Natural killer cell (primary cell): Measurements from ENCODE around the gene TRPC5OS. TPM values are rescaled to one million over a fixed set of nuclear protein-coding genes. Genes with fewer than 3 reads are reported as not detected.

ENCODE experiments used
- ATAC-seq, 3 donors: fragments of 150-1000 bp in 2 of 3; fragments of 200-7000 bp in 1 of 3; cut with Tn5 transposase; 1 replicate in 1 of 3; 2 replicates in 2 of 3; pipeline ENCODE4 v1.10.0; 2021; ENCODE audit warnings: mild to moderate bottlenecking in 2 of 3, moderate library complexity in 2 of 3
- DNase-seq, 2 donors: peaks; one replicate each; pipeline versions ENCODE4 v3.0.0 to v3.0.0-alpha.2; 2013 to 2021; ENCODE audit warnings: mixed read lengths in 1 of 2
- H3K27ac ChIP-seq: one replicate; pipeline ENCODE4 v1.5.1; 2013; ENCODE audit warnings: mild to moderate bottlenecking, low read length
- H3K27me3 ChIP-seq: one replicate; pipeline ENCODE4 v1.6.1; 2013; ENCODE audit warnings: low read length; ENCODE audit not compliant: control insufficient read depth, insufficient read depth
- H3K36me3 ChIP-seq: one replicate; pipeline ENCODE4 v1.6.1; 2013; ENCODE audit warnings: low read length; ENCODE audit not compliant: control insufficient read depth, insufficient read depth
- H3K4me1 ChIP-seq: one replicate; pipeline ENCODE4 v1.6.1; 2013; ENCODE audit warnings: low read length; ENCODE audit not compliant: control insufficient read depth, insufficient read depth
- H3K4me3 ChIP-seq: one replicate; pipeline ENCODE4 v1.5.1; 2013; ENCODE audit warnings: low read length
- H3K9me3 ChIP-seq: one replicate; pipeline ENCODE4 v1.6.1; 2013; ENCODE audit warnings: low read length; ENCODE audit not compliant: control insufficient read depth, insufficient read depth
- H3K27ac Mint-ChIP-seq, 2 donors: one replicate each; pipeline ENCODE4 v1.8.0; 2022; ENCODE audit warnings: mild to moderate bottlenecking in 2 of 2, mixed read lengths in 2 of 2, moderate library complexity in 1 of 2
- H3K27me3 Mint-ChIP-seq, 2 donors: one replicate each; pipeline ENCODE4 v1.8.0; 2022; ENCODE audit warnings: low read depth in 2 of 2, mixed read lengths in 2 of 2
- H3K36me3 Mint-ChIP-seq: one replicate; pipeline ENCODE4 v1.8.0; 2022; ENCODE audit warnings: mixed read lengths
- H3K4me1 Mint-ChIP-seq, 2 donors: one replicate each; pipeline ENCODE4 v1.8.0; 2022; ENCODE audit warnings: mixed read lengths in 2 of 2
- H3K4me3 Mint-ChIP-seq: one replicate; pipeline ENCODE4 v1.8.0; 2022; ENCODE audit warnings: mild to moderate bottlenecking, moderate library complexity, mixed read lengths
- H3K9me3 Mint-ChIP-seq, 2 donors: one replicate each; pipeline ENCODE4 v1.8.0; 2022; ENCODE audit warnings: mixed read lengths in 2 of 2
- WGBS: methylation state at CpG from one replicate; pipeline ENCODE4 v1.1.7; 2013; ENCODE audit warnings: missing lambda C conversion rate; ENCODE audit not compliant: insufficient coverage; 5-methylcytosine and 5-hydroxymethylcytosine counted together
- intact Hi-C: fragments of 100-400 bp; cut with micrococcal nuclease; formaldehyde crosslinking; loops from one replicate; pipeline ENCODE4 v1.14.2; 2022
- total RNA-seq, 4 donors: library from RNA; stranded (reverse); fragments of 120-200 nt in 1 of 4; gene quantifications; one replicate each; pipeline versions ENCODE4 v1.2.3 to v1.2.4, GENCODE V29; 2013 to 2022
- TF ChIP-seq, protein P1 (sequence below): fragments of 200-600 bp; IDR thresholded peaks from one replicate; pipeline ENCODE4 v1.8.0; 2022; ENCODE audit warnings: antibody characterized with exemption

TRPC5OS gene
- total RNA-seq, 3 donors from 2014 or later (not counting 1 experiment from before 2014, with no cell fraction given): not detected

GRCh38 chrX:111837197-111837596 is 38.8 kb upstream of the TRPC5OS start:
- Histone ChIP-seq H3K27ac (no peak overlapping the region), H3K36me3 (no peaks in the 10 kb centered on the region), H3K9me3 (no peaks in the 10 kb centered on the region), H3K4me1 (no peaks in the 10 kb centered on the region), H3K4me3 (no peak overlapping the region), H3K27me3 (no peaks in the 10 kb centered on the region)
- H3K36me3 Mint-ChIP-seq: no peaks in the 10 kb centered on the region
- H3K9me3 Mint-ChIP-seq: no peaks in the 10 kb centered on the region
- ATAC-seq (no peak), DNase-seq (no peak)
- H3K27me3 Mint-ChIP-seq: peaks cover 0 to 7% of the 10 kb centered on the region in 2 donors
- TF ChIP-seq, protein P1, sequence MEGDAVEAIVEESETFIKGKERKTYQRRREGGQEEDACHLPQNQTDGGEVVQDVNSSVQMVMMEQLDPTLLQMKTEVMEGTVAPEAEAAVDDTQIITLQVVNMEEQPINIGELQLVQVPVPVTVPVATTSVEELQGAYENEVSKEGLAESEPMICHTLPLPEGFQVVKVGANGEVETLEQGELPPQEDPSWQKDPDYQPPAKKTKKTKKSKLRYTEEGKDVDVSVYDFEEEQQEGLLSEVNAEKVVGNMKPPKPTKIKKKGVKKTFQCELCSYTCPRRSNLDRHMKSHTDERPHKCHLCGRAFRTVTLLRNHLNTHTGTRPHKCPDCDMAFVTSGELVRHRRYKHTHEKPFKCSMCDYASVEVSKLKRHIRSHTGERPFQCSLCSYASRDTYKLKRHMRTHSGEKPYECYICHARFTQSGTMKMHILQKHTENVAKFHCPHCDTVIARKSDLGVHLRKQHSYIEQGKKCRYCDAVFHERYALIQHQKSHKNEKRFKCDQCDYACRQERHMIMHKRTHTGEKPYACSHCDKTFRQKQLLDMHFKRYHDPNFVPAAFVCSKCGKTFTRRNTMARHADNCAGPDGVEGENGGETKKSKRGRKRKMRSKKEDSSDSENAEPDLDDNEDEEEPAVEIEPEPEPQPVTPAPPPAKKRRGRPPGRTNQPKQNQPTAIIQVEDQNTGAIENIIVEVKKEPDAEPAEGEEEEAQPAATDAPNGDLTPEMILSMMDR: no peak
- intact Hi-C loops: no loop called here
- 88% methylated on average over 1 of the region's 1 CpG for WGBS
- no peaks in the 10 kb centered on the region for H3K4me1 Mint-ChIP-seq
- no peak overlapping the region for H3K27ac Mint-ChIP-seq
- H3K4me3 Mint-ChIP-seq: no peak overlapping the region

GRCh38 chrX:111847491-111848133 is 28.4 kb upstream of the TRPC5OS start:
- no peak overlapping the region for H3K27ac ChIP-seq
- 31% methylated on average over 3 of the region's 4 CpGs for WGBS
- DNase-seq: no peak
- H3K36me3 Mint-ChIP-seq: no peaks in the 10 kb centered on the region
- no peaks in the 10 kb centered on the region for H3K4me1 Mint-ChIP-seq
- no peak overlapping the region for H3K4me3 Mint-ChIP-seq
- no peaks in the 10 kb centered on the region for H3K36me3 ChIP-seq
- ATAC-seq: no peak
- H3K4me1 ChIP-seq: no peaks in the 10 kb centered on the region
- no peak overlapping the region for H3K4me3 ChIP-seq
- no peaks in the 10 kb centered on the region for H3K27me3 ChIP-seq
- H3K27ac Mint-ChIP-seq: no peak overlapping the region
- H3K9me3 Mint-ChIP-seq: no peaks in the 10 kb centered on the region
- TF ChIP-seq, protein P1: no peak
- no peaks in the 10 kb centered on the region for H3K9me3 ChIP-seq
- intact Hi-C loops: no loop called here
- no peaks in the 10 kb centered on the region for H3K27me3 Mint-ChIP-seq

GRCh38 chrX:111848541-111848940 is 27.4 kb upstream of the TRPC5OS start:
- Mint-ChIP-seq H3K4me3 (no peak overlapping the region), H3K9me3 (no peaks in the 10 kb centered on the region), H3K27me3 (no peaks in the 10 kb centered on the region), H3K36me3 (no peaks in the 10 kb centered on the region), H3K4me1 (no peaks in the 10 kb centered on the region), H3K27ac (no peak overlapping the region)
- no peak for ATAC-seq
- Histone ChIP-seq H3K9me3 (no peaks in the 10 kb centered on the region), H3K27me3 (no peaks in the 10 kb centered on the region), H3K27ac (no peak overlapping the region), H3K4me1 (no peaks in the 10 kb centered on the region), H3K4me3 (no peak overlapping the region), H3K36me3 (no peaks in the 10 kb centered on the region)
- no peak for DNase-seq
- intact Hi-C loops: no loop called here
- WGBS: 100% methylated on average over 1 of the region's 5 CpGs
- TF ChIP-seq, protein P1: no peak

DNA sequence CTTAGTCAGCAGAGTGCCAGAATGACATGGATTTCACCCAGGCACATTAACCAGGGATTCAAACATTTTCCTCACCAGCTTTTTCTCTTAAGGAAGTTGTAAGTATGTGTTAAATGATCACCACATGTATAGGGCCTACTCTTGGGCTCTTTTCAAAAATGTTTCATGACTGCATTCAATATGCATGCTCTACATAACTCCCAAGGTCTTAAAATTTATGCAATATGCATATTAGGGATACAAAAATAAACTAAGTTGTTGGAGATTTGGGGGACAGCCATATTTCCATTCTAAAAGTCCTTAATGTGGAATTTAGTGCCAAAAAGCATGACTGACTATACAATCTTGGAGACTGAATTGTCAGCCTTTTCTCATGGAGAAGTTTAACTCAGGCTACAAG is 25.0 kb upstream of the TRPC5OS start:
- Histone ChIP-seq H3K4me3 (no peak overlapping the region), H3K36me3 (no peaks in the 10 kb centered on the region), H3K9me3 (no peaks in the 10 kb centered on the region), H3K27ac (no peak overlapping the region), H3K4me1 (no peaks in the 10 kb centered on the region), H3K27me3 (no peaks in the 10 kb centered on the region)
- H3K36me3 Mint-ChIP-seq: no peaks in the 10 kb centered on the region
- intact Hi-C loops: no loop called here
- H3K4me1 Mint-ChIP-seq: no peaks in the 10 kb centered on the region
- DNase-seq (no peak), ATAC-seq (no peak)
- H3K4me3 Mint-ChIP-seq: no peak overlapping the region
- peaks cover 0 to 3% of the 10 kb centered on the region in 2 donors for H3K9me3 Mint-ChIP-seq
- peaks cover 0 to 5% of the 10 kb centered on the region in 2 donors for H3K27me3 Mint-ChIP-seq
- H3K27ac Mint-ChIP-seq: no peak overlapping the region
- TF ChIP-seq, protein P1: no peak
